Panc1 (cell line): ENCODE measurements around the gene RPS17. TPM values are rescaled to one million over a fixed set of nuclear protein-coding genes. Genes with fewer than 3 reads are reported as not detected.

Source experiments
- ATAC-seq: fragments of 200-7000 bp; cut with Tn5 transposase; 2 replicates; pipeline ENCODE4 v1.9.1; 2020; ENCODE audit warnings: mild to moderate bottlenecking, moderate library complexity
- BruUV-seq: library from RNA; stranded (reverse); fragments of 400-500 nt; replicated peaks from 2 replicates; lab custom pipeline; 2021; lab: Mats Ljungman, UMichigan
- CTCF ChIA-PET: fragments of 300-600 bp; sonication (Branson Sonifier 250); formaldehyde crosslinking; loops from one replicate; lab custom pipeline; 2022; ENCODE audit warnings: antibody characterized with exemption; lab: Charles Lee
- POLR2A ChIA-PET: fragments of 300-600 bp; sonication (Branson Sonifier 250); formaldehyde crosslinking; loops from one replicate; lab custom pipeline; 2022; ENCODE audit warnings: antibody characterized with exemption; lab: Charles Lee
- DNase-seq: peaks from one replicate; pipeline ENCODE4 v3.0.0-alpha.2; 2010; ENCODE audit warnings: low read depth, low spot score
- H3K27ac ChIP-seq: 2 replicates; pipeline ENCODE4 v1.5.1; 2011; ENCODE audit warnings: mild to moderate bottlenecking, low read length, inconsistent platforms
- H3K27me3 ChIP-seq: fragments of 200-500 bp; sonication (Bioruptor generic); 2 replicates; pipeline ENCODE4 v1.6.0; 2014; ENCODE audit warnings: low read length, inconsistent platforms; ENCODE audit not compliant: control insufficient read depth, insufficient read depth
- H3K36me3 ChIP-seq: fragments of 200-500 bp; sonication (Bioruptor generic); 2 replicates; pipeline ENCODE4 v1.5.1; 2014; ENCODE audit warnings: inconsistent platforms, mild to moderate bottlenecking, low read length, moderate library complexity; ENCODE audit not compliant: control insufficient read depth, insufficient read depth
- H3K4me1 ChIP-seq: 2 replicates; pipeline ENCODE4 v1.5.1; 2011; ENCODE audit warnings: inconsistent platforms, mild to moderate bottlenecking, low read length, moderate library complexity; ENCODE audit not compliant: control insufficient read depth, insufficient read depth
- H3K4me3 ChIP-seq, 2 experiments: 2 replicates each; pipeline ENCODE4 v1.5.1; 2011 to 2012; ENCODE audit warnings: low read depth in 2 of 2, low read length in 2 of 2, mild to moderate bottlenecking in 2 of 2, inconsistent platforms in 1 of 2, moderate library complexity in 1 of 2
- H3K9me3 ChIP-seq: fragments of 200-500 bp; sonication (Bioruptor generic); 2 replicates; pipeline ENCODE4 v1.5.1; 2014; ENCODE audit warnings: low read depth, mild to moderate bottlenecking, inconsistent platforms, low read length, moderate library complexity; ENCODE audit not compliant: control insufficient read depth, insufficient read depth
- POLR2AphosphoS5 ChIP-seq: IDR thresholded peaks from 2 replicates; pipeline ENCODE4 v1.6.1; 2012; ENCODE audit warnings: mild to moderate bottlenecking, low read depth, low read length, moderate library complexity
- SIN3A ChIP-seq: IDR thresholded peaks from 2 replicates; pipeline ENCODE4 v1.6.1; 2012; ENCODE audit warnings: low read depth, mild to moderate bottlenecking, low read length, moderate library complexity, borderline replicate concordance; ENCODE audit not compliant: insufficient read depth
- TCF7L2 ChIP-seq: IDR thresholded peaks from 2 replicates; pipeline ENCODE4 v1.6.1; 2011; ENCODE audit warnings: mild to moderate bottlenecking, low read depth, low read length, inconsistent platforms
- in situ Hi-C: cut with HindIII; loops from 2 replicates; pipeline ENCODE4 v1.10.0; 2016; ENCODE audit warnings: low sequenced_read_pairs, low pct_unique_long_range_greater_than_20kb
- intact Hi-C: fragments of 100-400 bp; cut with micrococcal nuclease; formaldehyde crosslinking; loops from one replicate; pipeline ENCODE4 v1.10.0; 2022; ENCODE audit not compliant: unreplicated experiment
- total RNA-seq: library from RNA; stranded (reverse); gene quantifications from one replicate; pipeline ENCODE4 v1.2.1, GENCODE V29; 2021; ENCODE audit not compliant: unreplicated experiment
- TF ChIP-seq, protein P1 (sequence below): fragments of 450-650 bp; IDR thresholded peaks from 2 replicates; pipeline ENCODE4 v1.5.1; 2017; ENCODE audit warnings: mild to moderate bottlenecking
- TF ChIP-seq, protein P2 (sequence below), 2 experiments: IDR thresholded peaks; 2 replicates each; pipeline ENCODE4 v1.6.1; 2011 to 2012; ENCODE audit warnings: low read depth in 2 of 2, control low read depth in 1 of 2, low read length in 1 of 2, mild to moderate bottlenecking in 1 of 2, moderate library complexity in 1 of 2; ENCODE audit not compliant: insufficient read depth in 1 of 2

RPS17 gene
- total RNA-seq, 1 experiment from 2014 or later, result 1,598 TPM

DNA sequence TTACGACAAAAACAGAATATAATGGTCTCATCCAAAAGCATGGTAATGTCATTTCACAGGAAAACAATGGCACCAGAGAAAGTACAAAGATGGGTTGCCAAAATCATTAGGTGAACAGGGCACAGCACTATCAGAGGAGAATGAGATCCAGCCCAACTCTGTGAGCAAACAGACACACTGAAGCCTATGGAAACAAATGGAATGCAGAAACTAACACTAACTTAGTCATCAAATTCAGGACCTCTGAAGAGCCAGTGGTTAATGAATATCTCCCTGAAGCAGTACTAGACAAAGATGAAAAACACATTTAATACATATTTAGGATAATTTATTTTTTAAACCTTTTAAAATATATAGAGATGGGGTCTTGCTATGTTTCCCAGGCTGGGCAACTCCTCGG is 14.6 kb upstream of the RPS17 start:
- CTCF ChIA-PET, result no interaction called here
- ATAC-seq (no peak), DNase-seq (no peak)
- no peak for TF ChIP-seq POLR2AphosphoS5
- TF ChIP-seq, protein P1, sequence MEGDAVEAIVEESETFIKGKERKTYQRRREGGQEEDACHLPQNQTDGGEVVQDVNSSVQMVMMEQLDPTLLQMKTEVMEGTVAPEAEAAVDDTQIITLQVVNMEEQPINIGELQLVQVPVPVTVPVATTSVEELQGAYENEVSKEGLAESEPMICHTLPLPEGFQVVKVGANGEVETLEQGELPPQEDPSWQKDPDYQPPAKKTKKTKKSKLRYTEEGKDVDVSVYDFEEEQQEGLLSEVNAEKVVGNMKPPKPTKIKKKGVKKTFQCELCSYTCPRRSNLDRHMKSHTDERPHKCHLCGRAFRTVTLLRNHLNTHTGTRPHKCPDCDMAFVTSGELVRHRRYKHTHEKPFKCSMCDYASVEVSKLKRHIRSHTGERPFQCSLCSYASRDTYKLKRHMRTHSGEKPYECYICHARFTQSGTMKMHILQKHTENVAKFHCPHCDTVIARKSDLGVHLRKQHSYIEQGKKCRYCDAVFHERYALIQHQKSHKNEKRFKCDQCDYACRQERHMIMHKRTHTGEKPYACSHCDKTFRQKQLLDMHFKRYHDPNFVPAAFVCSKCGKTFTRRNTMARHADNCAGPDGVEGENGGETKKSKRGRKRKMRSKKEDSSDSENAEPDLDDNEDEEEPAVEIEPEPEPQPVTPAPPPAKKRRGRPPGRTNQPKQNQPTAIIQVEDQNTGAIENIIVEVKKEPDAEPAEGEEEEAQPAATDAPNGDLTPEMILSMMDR, result no peak
- no peak for TF ChIP-seq TCF7L2
- in situ Hi-C loops (no loop called here), intact Hi-C loops (no loop called here)
- Histone ChIP-seq H3K9me3 (no peaks in the 10 kb centered on the region), H3K27ac (no peak overlapping the region), H3K27me3 (no peaks in the 10 kb centered on the region), H3K4me3 (no peak overlapping the region), H3K4me1 (peaks cover 4% of the 10 kb centered on the region; the same call in 1 of the 2 replicates), H3K36me3 (no peaks in the 10 kb centered on the region)
- no TSS peak for BruUV-seq
- POLR2A ChIA-PET, result no interaction called here

DNA sequence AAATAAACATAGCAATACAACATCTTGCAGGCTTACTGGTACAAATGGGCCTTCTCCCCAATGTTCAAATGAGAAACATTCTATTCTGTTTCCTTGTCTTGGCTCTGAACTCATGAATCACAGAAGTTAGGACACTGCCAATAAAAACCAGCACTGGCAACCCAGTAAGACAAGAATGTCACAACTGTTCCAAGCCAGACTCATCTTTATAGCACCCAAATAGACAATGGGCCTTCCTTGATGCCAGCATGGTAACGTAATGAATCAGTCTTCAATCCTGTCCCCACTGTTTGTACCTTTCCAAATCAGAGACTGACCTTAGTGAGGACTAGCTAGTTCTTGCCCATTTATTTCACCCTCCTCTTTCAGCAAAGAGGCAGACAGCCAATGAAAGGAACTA is 14.1 kb upstream of the RPS17 start:
- H3K27me3 ChIP-seq, result no peaks in the 10 kb centered on the region
- TF ChIP-seq TCF7L2, result no peak
- TF ChIP-seq, protein P2, sequence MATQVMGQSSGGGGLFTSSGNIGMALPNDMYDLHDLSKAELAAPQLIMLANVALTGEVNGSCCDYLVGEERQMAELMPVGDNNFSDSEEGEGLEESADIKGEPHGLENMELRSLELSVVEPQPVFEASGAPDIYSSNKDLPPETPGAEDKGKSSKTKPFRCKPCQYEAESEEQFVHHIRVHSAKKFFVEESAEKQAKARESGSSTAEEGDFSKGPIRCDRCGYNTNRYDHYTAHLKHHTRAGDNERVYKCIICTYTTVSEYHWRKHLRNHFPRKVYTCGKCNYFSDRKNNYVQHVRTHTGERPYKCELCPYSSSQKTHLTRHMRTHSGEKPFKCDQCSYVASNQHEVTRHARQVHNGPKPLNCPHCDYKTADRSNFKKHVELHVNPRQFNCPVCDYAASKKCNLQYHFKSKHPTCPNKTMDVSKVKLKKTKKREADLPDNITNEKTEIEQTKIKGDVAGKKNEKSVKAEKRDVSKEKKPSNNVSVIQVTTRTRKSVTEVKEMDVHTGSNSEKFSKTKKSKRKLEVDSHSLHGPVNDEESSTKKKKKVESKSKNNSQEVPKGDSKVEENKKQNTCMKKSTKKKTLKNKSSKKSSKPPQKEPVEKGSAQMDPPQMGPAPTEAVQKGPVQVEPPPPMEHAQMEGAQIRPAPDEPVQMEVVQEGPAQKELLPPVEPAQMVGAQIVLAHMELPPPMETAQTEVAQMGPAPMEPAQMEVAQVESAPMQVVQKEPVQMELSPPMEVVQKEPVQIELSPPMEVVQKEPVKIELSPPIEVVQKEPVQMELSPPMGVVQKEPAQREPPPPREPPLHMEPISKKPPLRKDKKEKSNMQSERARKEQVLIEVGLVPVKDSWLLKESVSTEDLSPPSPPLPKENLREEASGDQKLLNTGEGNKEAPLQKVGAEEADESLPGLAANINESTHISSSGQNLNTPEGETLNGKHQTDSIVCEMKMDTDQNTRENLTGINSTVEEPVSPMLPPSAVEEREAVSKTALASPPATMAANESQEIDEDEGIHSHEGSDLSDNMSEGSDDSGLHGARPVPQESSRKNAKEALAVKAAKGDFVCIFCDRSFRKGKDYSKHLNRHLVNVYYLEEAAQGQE (IDR thresholded peaks at IDR 0.05; ENCODE audit: insufficient read depth in 1 of 2, low read depth in 2 of 2, low read length in 1 of 2), result no peak
- TF ChIP-seq, protein P1, result no peak
- no peak for TF ChIP-seq POLR2AphosphoS5
- no peak for TF ChIP-seq SIN3A
- POLR2A ChIA-PET, result no interaction called here
- no TSS peak for BruUV-seq
- H3K36me3 ChIP-seq, result 0 out of 2 replicates have a peak, but pooled peaks cover 2% of the 10 kb centered on the region
- H3K4me1 ChIP-seq, result peaks cover 4% of the 10 kb centered on the region; the same call in 1 of the 2 replicates
- no peak overlapping the region for H3K27ac ChIP-seq
- CTCF ChIA-PET, result interaction anchor here (1.0 kb wide), 1 partner anchor 446 kb away, joined by 3 read pairs; no protein-coding TSS in a partner anchor
- ATAC-seq (no peak), DNase-seq (no peak)
- in situ Hi-C loops (no loop called here), intact Hi-C loops (no loop called here)
- no peaks in the 10 kb centered on the region for H3K9me3 ChIP-seq
- H3K4me3 ChIP-seq, result no peak overlapping the region
